HG03103 (cell line): Measurements from ENCODE around the gene HMCN2.
"Not testable (repeated sequence)": the region's sequence is repeated elsewhere in the genome, so short reads cannot be mapped to it uniquely, and the experiment has no call there.

ENCODE experiments used
- ATAC-seq: cut with Tn5 transposase; IDR thresholded peaks from one replicate; pipeline ENCODE4 v1.9.1; 2021; ENCODE audit warnings: low read depth; ENCODE audit not compliant: unreplicated experiment

The HMCN2 gene

GRCh38 chr9:130425741-130426466 is 160.3 kb downstream of the HMCN2 start:
- no peak for ATAC-seq

DNA sequence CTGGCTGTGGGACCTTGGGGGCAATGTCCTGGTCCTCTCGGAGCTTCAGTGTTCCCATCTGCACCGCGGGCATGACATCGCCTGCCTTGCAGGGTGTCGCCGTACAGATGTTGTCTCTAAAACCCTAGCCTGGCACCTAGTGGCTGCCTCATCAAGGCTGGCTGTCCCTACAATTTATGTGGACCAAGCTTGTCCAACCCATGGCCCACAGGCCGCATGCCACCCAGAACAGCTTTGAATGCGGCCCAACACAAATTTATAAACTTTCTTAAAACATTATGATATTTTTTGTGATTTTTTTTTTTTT is 160.9 kb downstream of the HMCN2 start:
- ATAC-seq: no peak

DNA sequence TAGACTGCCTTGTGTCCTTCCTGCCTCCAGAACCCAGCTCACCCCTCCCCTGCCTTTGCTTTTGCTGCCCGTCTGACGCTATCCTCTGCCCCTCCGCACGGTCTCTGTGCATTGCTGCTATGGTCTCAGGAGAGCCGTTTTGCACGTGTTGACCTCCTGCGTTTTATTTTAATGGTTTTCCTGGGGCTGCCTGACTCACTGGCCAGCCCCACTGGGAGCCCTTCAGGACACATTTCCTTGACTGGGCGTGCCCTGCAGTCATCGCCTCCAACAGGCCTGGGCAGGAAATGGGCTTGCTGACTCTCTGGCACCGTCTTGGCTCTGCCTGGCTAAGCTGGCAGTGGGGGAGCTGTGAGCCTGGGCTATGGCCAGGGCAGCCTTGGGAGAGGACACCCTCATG is 161.3 kb downstream of the HMCN2 start:
- ATAC-seq: no peak

- ATAC-seq: no peak
Observed at GRCh38 chr9:130427326-130427725, 161.8 kb downstream of the HMCN2 start.

- ATAC-seq: no peak
Observed at GRCh38 chr9:130428086-130428665, 162.6 kb downstream of the HMCN2 start.

- ATAC-seq: no peak
Observed at GRCh38 chr9:130429381-130429780, 163.8 kb downstream of the HMCN2 start.

- no peak for ATAC-seq
Observed at GRCh38 chr9:130429831-130430230, 164.3 kb downstream of the HMCN2 start.

- ATAC-seq: no peak
Observed at GRCh38 chr9:130430232-130430631, 164.7 kb downstream of the HMCN2 start.

GRCh38 chr9:130430734-130431535 is 165.4 kb downstream of the HMCN2 start:
- no peak for ATAC-seq

GRCh38 chr9:130431536-130432303 is 166.2 kb downstream of the HMCN2 start:
- ATAC-seq: no peak

DNA sequence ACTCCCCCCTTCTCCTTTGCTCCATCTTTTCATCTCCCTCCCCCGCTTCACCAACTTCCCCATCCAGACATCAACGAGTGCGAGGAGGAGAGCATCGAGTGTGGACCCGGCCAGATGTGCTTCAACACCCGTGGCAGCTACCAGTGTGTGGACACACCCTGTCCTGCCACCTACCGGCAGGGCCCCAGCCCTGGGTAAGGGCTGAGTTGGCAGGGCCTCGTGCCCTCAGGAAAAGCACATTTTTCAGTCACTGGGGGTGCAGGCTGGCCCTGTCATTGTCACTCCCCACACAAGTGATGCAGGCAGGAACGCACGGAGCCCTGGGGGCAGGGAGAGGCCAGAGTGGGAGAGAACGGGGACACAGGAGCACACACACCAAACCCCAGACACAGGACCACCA is 166.8 kb downstream of the HMCN2 start:
- no peak for ATAC-seq

- ATAC-seq: no peak
Observed at GRCh38 chr9:130432796-130433167, 167.2 kb downstream of the HMCN2 start.

DNA sequence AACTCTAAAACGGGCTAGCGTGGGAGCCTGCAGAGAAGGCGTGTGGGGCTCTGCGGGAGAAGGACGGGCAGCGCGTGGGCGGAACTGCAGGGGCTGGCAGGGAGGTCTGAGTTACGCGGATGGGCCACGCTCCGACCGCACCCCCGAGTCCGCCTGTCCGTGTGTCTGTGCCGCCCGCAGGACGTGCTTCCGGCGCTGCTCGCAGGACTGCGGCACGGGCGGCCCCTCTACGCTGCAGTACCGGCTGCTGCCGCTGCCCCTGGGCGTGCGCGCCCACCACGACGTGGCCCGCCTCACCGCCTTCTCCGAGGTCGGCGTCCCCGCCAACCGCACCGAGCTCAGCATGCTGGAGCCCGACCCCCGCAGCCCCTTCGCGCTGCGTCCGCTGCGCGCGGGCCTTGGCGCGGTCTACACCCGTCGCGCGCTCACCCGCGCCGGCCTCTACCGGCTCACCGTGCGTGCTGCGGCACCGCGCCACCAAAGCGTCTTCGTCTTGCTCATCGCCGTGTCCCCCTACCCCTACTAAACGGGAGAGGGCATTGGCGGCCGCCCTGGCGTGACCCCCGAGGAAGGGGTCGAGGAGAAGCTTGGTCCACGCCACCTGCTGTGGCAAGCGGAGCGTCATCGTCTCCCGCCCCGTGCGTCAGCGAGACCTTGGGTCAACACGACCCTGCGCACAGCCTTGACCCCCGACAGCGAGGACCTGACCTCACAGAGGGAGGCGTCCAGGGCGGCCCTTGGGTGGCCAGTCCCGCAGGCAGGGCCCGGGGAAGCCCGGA is 167.8 kb downstream of the HMCN2 start:
- ATAC-seq: no peak

DNA sequence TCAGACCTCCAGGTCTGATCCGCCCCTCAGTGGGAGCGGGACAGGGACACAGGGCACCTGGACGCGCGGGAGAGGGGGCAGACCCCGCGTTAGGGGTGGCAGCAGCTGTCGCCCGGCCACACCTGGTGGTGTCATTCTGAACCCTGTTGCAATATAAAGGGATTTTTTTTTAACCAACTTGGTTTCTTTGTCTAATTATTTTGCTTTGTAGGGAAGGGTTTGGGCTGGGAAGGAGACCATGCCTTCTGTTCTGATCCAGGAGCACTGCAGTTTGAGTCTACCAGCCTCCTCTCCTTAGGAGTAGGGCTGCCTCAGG is 168.3 kb downstream of the HMCN2 start:
- no peak for ATAC-seq

DNA sequence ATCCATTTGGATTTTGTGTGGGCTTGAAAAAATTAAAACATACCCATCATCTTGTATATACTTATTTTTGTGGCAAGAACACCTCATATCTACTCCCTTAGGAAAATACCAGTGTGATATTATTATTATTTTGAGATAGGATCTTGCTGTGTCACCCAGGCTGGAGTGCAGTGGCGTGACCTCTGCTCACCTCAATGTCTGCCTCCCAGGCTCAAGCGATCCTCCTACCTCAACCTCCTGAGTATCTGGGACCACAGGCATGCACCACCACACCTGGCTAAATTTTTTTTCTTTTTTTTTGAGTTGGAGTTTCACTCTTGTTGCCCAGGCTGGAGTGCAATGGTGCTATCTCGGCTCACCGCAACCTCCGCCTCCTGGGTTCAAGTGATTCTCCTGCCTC is 169.1 kb downstream of the HMCN2 start:
- ATAC-seq: not testable (repeated sequence)

- no peak for ATAC-seq
Observed at GRCh38 chr9:130437011-130437789, 171.6 kb downstream of the HMCN2 start.

- ATAC-seq: no peak
Observed at GRCh38 chr9:130438382-130438981, 172.9 kb downstream of the HMCN2 start.

DNA sequence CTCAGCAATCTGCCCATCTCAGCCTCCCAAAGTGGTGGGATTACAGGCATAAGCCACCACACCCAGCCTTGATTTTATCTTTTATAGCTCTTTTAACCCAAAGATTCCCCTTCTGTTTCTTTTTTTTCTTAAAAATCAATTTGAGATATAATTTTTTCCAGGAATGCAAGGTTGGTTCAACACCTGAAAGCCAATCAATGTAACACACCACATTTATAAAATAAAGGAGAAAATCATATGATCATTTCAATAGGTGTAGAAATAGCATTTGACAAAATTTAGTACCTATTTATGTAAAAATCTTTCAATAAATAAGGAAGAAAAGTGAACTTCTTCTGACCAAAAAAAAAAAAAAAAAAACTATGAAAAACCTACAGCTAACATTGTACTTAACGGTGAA is 175.5 kb downstream of the HMCN2 start:
- no peak for ATAC-seq

- no peak for ATAC-seq
Observed at GRCh38 chr9:130442746-130443455, 177.3 kb downstream of the HMCN2 start.
